Measurements from ENCODE around the gene UBE2M.
"Not testable (repeated sequence)": the region's sequence is repeated elsewhere in the genome, so short reads cannot be mapped to it uniquely, and the experiment has no call there.

The UBE2M gene

DNA sequence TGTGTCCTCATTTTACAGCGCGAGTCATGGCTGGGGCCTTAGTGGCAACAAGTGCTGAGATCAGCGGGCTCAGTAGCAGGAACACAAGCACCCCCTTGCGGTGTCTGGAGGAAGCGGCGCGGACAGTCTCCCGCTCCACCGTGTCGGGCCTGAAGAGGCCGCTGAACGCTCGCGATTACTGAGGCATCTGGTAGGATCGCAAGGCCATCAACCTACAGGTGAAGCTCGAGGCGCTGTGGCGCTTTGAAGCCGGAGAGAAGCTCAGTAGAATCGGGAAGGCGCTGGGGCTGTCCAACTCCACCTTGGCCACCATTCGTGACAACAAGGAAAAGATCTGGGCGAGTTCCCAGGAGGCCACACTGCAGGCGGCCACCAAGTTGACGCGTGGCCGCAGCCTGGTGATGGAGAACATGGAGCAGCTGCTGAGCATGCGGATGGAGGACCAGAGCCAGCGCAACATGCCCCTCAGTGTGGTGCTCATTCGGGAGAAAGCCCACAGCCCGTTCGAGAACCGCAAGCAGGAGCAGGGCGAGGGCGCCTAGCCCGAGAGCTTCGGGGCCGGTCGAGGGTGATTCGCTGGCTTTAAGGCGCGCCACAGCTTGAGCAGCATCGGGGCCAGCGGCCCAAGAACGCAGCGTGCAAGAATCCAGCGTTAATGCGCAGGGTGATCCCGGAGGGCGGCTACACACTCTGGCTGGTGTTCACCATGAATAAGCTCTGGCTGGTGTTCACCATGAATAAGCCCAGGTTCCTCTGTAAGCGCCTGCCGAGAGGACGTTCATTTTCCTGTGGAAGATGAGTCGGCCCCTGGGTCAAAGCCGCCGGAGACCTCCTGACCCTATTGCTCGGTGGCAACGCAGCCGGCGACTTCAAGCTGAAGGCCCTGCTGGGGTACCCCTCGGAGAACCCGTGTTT, 23.1 kb upstream of the UBE2M start:
- peak overlapping the region; percentile 62; the same call in 1 of the 2 replicates for H3K27ac ChIP-seq
- H3K9me3 ChIP-seq (ENCODE audit: low read depth, low read length), result no peaks in the 10 kb centered on the region
- peaks cover 22% of the 10 kb centered on the region; the same call in 1 of the 2 replicates for H3K36me3 ChIP-seq (ENCODE audit: insufficient read depth, low read length)
- no peak for DNase-seq (ENCODE audit: low read depth, low spot score)
- peak overlapping the region; percentile 45 for H3K9ac ChIP-seq (ENCODE audit: insufficient read length)
- H3K4me3 ChIP-seq, result no peak overlapping the region
- no peak for TF ChIP-seq POLR2AphosphoS5 (IDR thresholded peaks at IDR 0.05; ENCODE audit: borderline replicate concordance, low read depth, low read length)
- peak; percentile 16 for TF ChIP-seq FOXP2 (optimal IDR thresholded peaks at IDR 0.05; ENCODE audit: control extremely low read depth, extremely low read length, insufficient read depth)

DNA sequence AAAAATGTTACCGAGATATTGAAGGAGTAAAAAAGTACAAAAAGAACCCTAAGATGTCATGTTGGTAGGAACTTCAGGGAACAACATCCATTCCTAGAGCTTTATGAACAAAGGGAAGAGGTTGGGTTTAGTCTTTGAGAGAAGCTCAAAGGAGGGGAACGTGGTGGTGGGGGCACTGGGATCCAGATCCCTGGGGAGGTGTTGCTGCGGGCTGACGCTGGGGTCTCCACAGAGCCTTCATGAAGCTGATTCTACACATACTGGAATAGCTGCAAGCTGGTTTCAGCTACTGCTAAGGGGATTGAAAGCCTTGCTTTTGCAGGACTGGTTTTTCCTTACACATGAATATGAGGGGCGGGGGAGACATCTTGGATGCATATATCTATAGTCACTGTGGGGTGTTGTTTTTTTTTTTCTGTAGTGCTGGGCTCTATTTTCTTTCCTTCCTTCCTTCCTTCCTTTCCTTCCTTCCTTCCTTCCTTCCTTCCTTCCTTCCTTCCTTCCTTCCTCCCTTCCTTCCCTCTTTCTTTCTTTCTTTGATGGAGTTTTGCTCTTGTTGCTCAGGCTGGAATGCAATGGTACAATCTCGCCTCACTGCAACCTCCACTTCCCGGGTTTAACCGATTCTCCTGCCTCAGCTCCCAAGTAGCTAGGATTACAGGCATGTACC, 21.2 kb upstream of the UBE2M start:
- Histone ChIP-seq H3K9me3 (ENCODE audit: low read depth, low read length) (no peaks in the 10 kb centered on the region), H3K36me3 (ENCODE audit: insufficient read depth, low read length) (peaks cover 22% of the 10 kb centered on the region; the same call in 1 of the 2 replicates), H3K4me3 (peak overlapping the region; percentile 32; the same call in 1 of the 2 replicates), H3K27ac (peak overlapping the region; percentile 90), H3K9ac (ENCODE audit: insufficient read length) (peak overlapping the region; percentile 50)
- no peak for TF ChIP-seq POLR2AphosphoS5 (IDR thresholded peaks at IDR 0.05; ENCODE audit: borderline replicate concordance, low read depth, low read length)
- no peak for TF ChIP-seq EZH2 (IDR thresholded peaks at IDR 0.05)
- no peak for TF ChIP-seq FOXP2 (optimal IDR thresholded peaks at IDR 0.05; ENCODE audit: control extremely low read depth, extremely low read length, insufficient read depth)
- no peak for DNase-seq (ENCODE audit: low read depth, low spot score)

DNA sequence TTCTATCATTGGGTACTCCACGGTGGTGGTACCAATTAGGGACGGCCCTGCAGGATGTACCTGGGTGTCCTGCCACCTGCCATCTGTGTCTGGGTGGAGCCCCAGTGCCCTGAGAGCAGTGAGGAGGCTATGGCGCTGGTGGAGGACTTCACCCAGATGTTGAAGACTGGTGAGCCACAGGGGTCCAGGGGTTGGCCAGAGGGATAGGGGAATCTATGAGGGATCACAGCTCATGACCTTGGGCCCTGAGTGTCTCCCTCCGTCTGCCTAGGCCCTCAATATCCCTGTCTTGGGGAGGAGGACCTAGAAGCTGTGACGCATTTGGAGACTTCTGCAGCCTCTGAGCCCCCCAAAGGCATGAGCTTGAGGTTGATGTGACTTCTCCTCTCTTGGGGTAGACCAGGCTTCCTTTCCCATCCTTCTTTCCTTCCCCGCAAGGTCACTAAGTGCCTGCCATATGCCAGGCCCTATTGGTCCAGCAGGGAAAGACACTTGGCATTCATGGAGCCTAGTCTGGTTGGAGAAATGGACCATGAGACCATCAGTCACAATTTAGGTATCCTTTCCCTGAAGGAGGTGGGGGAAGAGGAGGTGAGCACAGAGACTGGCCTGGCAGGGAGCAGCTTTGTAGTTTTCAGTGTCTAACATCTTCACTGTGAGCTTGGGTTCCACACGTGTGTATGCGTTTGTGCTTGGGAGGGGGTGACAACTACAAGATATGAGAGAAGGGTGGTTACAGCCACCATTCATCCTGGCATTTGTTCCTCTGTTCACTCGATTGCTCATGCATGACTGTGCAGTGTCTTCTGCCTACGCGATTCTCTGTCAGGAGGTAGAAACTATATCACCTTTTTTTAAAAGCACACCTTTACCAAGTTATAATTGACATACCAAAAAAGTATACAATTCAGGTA, 19.9 kb upstream of the UBE2M start:
- Histone ChIP-seq H3K36me3 (ENCODE audit: insufficient read depth, low read length) (peaks cover 17% of the 10 kb centered on the region; the same call in 1 of the 2 replicates), H3K4me3 (no peak overlapping the region), H3K9ac (ENCODE audit: insufficient read length) (no peak overlapping the region), H3K27ac (peak overlapping the region; percentile 90; the same call in 1 of the 2 replicates), H3K9me3 (ENCODE audit: low read depth, low read length) (no peaks in the 10 kb centered on the region)
- no peak for TF ChIP-seq EZH2 (IDR thresholded peaks at IDR 0.05)
- TF ChIP-seq FOXP2 (optimal IDR thresholded peaks at IDR 0.05; ENCODE audit: control extremely low read depth, extremely low read length, insufficient read depth), result no peak
- TF ChIP-seq POLR2AphosphoS5 (IDR thresholded peaks at IDR 0.05; ENCODE audit: borderline replicate concordance, low read depth, low read length), result no peak
- no peak for DNase-seq (ENCODE audit: low read depth, low spot score)

DNA sequence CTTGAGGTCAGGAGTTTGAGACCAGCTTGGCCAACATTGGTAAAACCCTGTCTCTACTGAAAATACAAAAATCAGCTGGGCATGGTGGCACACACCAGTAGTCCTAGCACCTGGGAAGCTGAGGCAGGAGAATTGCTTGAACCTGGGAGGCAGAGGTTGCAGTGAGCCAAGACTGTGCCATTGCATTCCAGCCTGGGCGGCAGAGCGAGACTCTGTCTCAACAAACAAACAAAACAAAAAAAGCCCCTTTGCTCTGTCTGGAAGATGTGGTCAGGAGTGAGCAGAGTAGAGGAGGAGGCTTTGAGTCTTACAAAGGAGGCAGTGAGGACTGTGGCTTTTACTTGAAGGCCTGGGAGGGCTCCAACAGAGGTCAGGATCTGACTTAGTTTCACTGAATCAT, 19.2 kb upstream of the UBE2M start:
- H3K9ac ChIP-seq (ENCODE audit: insufficient read length); H3K9me3 ChIP-seq (ENCODE audit: low read depth, low read length); H3K4me3 ChIP-seq; H3K27ac ChIP-seq; DNase-seq (ENCODE audit: low read depth, low spot score): not testable (repeated sequence)
- peaks cover 10% of the 10 kb centered on the region; the same call in 1 of the 2 replicates for H3K36me3 ChIP-seq (ENCODE audit: insufficient read depth, low read length)

DNA sequence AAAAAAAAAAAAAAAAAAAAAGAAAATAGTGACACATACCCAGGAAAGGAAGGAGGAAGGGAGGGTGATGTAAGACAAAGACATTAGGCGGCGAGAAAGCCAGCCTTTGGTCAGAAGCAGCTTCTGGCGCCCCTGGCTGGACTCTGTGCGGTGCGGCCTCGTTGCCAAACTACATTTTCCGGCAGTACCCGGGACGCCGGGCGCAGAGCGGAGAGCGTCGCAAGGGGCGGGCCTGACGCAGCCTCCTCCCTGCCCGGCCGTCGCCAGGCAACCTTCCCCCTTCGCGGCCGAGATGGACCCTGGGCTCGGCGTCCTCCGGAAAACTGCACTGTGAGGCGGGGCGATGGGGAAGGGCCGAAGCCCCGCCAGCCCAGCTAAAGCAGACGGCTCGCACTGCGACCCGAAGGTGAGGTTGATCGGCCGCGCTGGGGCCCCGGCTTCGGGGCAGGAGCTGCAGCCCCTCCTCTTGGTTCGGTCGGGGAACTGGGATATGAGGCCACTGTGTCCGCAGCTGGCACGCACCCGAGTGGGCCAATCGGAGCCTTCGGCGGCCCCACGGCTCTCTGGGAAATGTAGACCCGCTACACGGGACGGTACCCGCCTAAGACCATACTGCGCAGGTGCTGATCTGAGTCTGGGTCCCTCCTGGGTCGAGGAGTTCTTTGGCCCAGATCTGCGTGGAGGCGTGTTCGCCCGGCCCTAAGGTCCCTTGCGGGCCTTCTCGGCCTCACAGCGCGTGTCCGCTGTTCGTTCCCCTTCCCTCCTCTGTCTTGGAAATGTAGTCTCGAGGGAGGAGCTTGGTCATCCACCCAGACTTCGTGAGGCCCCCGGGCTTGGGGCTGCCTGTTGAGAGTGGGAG, 17.0 kb upstream of the UBE2M start:
- peak overlapping the region; percentile 95 for H3K4me3 ChIP-seq
- TF ChIP-seq POLR2AphosphoS5 (IDR thresholded peaks at IDR 0.05; ENCODE audit: borderline replicate concordance, low read depth, low read length) (peak; percentile 70), FOXP2 (optimal IDR thresholded peaks at IDR 0.05; ENCODE audit: control extremely low read depth, extremely low read length, insufficient read depth) (no peak)
- no peaks in the 10 kb centered on the region; the same call in 1 of the 2 replicates for H3K36me3 ChIP-seq (ENCODE audit: insufficient read depth, low read length)
- H3K9me3 ChIP-seq (ENCODE audit: low read depth, low read length), result no peaks in the 10 kb centered on the region
- H3K27ac ChIP-seq, result peak overlapping the region; percentile 82
- DNase-seq (ENCODE audit: low read depth, low spot score), result no peak
- H3K9ac ChIP-seq (ENCODE audit: insufficient read length), result peak overlapping the region; percentile 81

DNA sequence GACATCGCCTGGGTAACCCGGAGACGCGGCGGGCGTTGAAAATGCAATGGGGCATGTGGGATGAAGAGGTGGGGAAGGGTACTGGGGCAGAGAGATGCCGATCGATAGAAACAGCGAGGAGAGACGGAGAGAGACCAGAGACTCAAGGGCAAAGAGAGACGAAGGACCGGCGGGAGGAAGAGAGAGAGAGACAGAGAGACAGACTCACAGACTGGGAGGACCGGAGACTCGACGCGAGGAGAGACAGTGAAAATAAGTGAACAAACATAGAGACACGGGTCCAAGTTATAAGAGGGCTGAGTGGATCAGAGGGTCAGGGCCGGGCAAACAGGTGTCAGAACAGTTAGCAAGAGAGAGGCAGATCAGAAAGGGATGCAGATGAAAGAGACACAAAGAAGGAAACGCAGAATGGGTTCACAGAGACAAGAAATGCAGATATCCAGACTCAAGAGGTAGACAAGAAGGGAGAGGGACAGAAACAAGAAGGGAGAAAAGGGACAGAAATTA, 15.3 kb upstream of the UBE2M start:
- DNase-seq (ENCODE audit: low read depth, low spot score), result no peak
- Histone ChIP-seq H3K36me3 (ENCODE audit: insufficient read depth, low read length) (no peaks in the 10 kb centered on the region; the same call in 1 of the 2 replicates), H3K4me3 (peak overlapping the region; percentile 95), H3K9ac (ENCODE audit: insufficient read length) (peak overlapping the region; percentile 21), H3K27ac (peak overlapping the region; percentile 55), H3K9me3 (ENCODE audit: low read depth, low read length) (no peaks in the 10 kb centered on the region)
- TF ChIP-seq FOXP2 (optimal IDR thresholded peaks at IDR 0.05; ENCODE audit: control extremely low read depth, extremely low read length, insufficient read depth) (no peak), EZH2 (IDR thresholded peaks at IDR 0.05) (no peak), POLR2AphosphoS5 (IDR thresholded peaks at IDR 0.05; ENCODE audit: borderline replicate concordance, low read depth, low read length) (no peak)

All from SK-N-MC (cell line).